ENCODE results near the gene MICALL1. TPM values are rescaled to one million over a fixed set of nuclear protein-coding genes. Genes with fewer than 3 reads are reported as not detected.

The MICALL1 gene
- total RNA-seq, 1 experiment from 2014 or later: 47.2 TPM

- ATAC-seq: no peak
- Mint-ChIP-seq H3K4me1 (peaks cover 3% of the 10 kb centered on the region), H3K27me3 (ENCODE audit: low read depth) (no peaks in the 10 kb centered on the region; the same call in 1 of the 2 replicates), H3K36me3 (peaks cover 20% of the 10 kb centered on the region), H3K27ac (no peak overlapping the region), H3K4me3 (no peak overlapping the region), H3K9me3 (no peaks in the 10 kb centered on the region)
- ChIA-PET POLR2A (no interaction called here), CTCF (interaction anchor here (0.8 to 2.5 kb wide), 4 partner anchors 8 to 45 kb away, joined by 3 to 47 read pairs (median 11); partner anchors contain the start of gene MICALL1)
- no peak for DNase-seq (ENCODE audit: low spot score)
- TF ChIP-seq MXD4 (CRISPR knock-in tag; IDR thresholded peaks at IDR 0.05; ENCODE audit: borderline replicate concordance): no peak
These were observed 25.8 kb downstream of the MICALL1 start for GRCh38 chr22:37931893-37932389.

GRCh38 chr22:37932401-37932800, 26.3 kb downstream of the MICALL1 start:
- no peak for DNase-seq (ENCODE audit: low spot score)
- H3K4me3 Mint-ChIP-seq: no peak overlapping the region
- H3K36me3 Mint-ChIP-seq: peaks cover 21% of the 10 kb centered on the region
- ATAC-seq: no peak
- no peaks in the 10 kb centered on the region for H3K9me3 Mint-ChIP-seq
- POLR2A ChIA-PET: interaction anchor here (1.5 kb wide), 1 partner anchor 21 kb away, joined by 4 read pairs; the partner anchor contains the start of genes C22orf23 and POLR2F
- CTCF ChIA-PET: interaction anchor here (0.8 to 2.5 kb wide), 5 partner anchors 26 to 114 kb away, joined by 3 to 47 read pairs (median 17); partner anchors contain the start of gene MICALL1
- H3K4me1 Mint-ChIP-seq: peaks cover 3% of the 10 kb centered on the region
- H3K27me3 Mint-ChIP-seq (ENCODE audit: low read depth): no peaks in the 10 kb centered on the region; the same call in 1 of the 2 replicates
- TF ChIP-seq E2F1 (CRISPR knock-in tag; IDR thresholded peaks at IDR 0.05) (no peak), E2F5 (CRISPR knock-in tag; IDR thresholded peaks at IDR 0.05) (no peak), NR2C2 (CRISPR knock-in tag; IDR thresholded peaks at IDR 0.05) (no peak), ZNF138 (CRISPR knock-in tag; conservative IDR thresholded peaks at IDR 0.05) (no peak), HMGA2 (CRISPR knock-in tag; IDR thresholded peaks at IDR 0.05) (no peak), CDX4 (CRISPR knock-in tag; IDR thresholded peaks at IDR 0.05; ENCODE audit: borderline replicate concordance) (no peak), E2F4 (CRISPR knock-in tag; IDR thresholded peaks at IDR 0.05; ENCODE audit: borderline replicate concordance, low read depth) (no peak)
- H3K27ac Mint-ChIP-seq: no peak overlapping the region

- no peaks in the 10 kb centered on the region; the same call in 1 of the 2 replicates for H3K27me3 Mint-ChIP-seq (ENCODE audit: low read depth)
- H3K9me3 Mint-ChIP-seq: no peaks in the 10 kb centered on the region
- ChIA-PET CTCF (interaction anchor here (0.8 to 2.5 kb wide), 5 partner anchors 27 to 115 kb away, joined by 3 to 47 read pairs (median 17); partner anchors contain the start of gene MICALL1), POLR2A (interaction anchor here (1.5 kb wide), 1 partner anchor 21 kb away, joined by 4 read pairs; the partner anchor contains the start of genes C22orf23 and POLR2F)
- no peak overlapping the region; the same call in 1 of the 2 replicates for H3K27ac Mint-ChIP-seq
- ATAC-seq: no peak
- peaks cover 25% of the 10 kb centered on the region for H3K36me3 Mint-ChIP-seq
- H3K4me1 Mint-ChIP-seq: peaks cover 3% of the 10 kb centered on the region
- no peak for DNase-seq (ENCODE audit: low spot score)
- H3K4me3 Mint-ChIP-seq: no peak overlapping the region
- no peak for TF ChIP-seq SP1 (CRISPR knock-in tag; conservative IDR thresholded peaks at IDR 0.05)
- TF ChIP-seq CTCF (IDR thresholded peaks at IDR 0.05): no peak
- TF ChIP-seq TP53 (CRISPR knock-in tag; IDR thresholded peaks at IDR 0.05): no peak
- no peak for TF ChIP-seq ETV6 (CRISPR knock-in tag; IDR thresholded peaks at IDR 0.05)
- no peak for TF ChIP-seq CDX4 (CRISPR knock-in tag; IDR thresholded peaks at IDR 0.05; ENCODE audit: borderline replicate concordance)
- TF ChIP-seq E2F4 (CRISPR knock-in tag; IDR thresholded peaks at IDR 0.05; ENCODE audit: borderline replicate concordance, low read depth): no peak
- no peak for TF ChIP-seq NR2C2 (CRISPR knock-in tag; IDR thresholded peaks at IDR 0.05)
- no peak for TF ChIP-seq OVOL2 (CRISPR knock-in tag; IDR thresholded peaks at IDR 0.05; ENCODE audit: borderline replicate concordance)
- no peak for TF ChIP-seq USF1 (CRISPR knock-in tag; IDR thresholded peaks at IDR 0.05)
- no peak for TF ChIP-seq ZNF532 (CRISPR knock-in tag; IDR thresholded peaks at IDR 0.05; ENCODE audit: borderline replicate concordance)
These were observed 26.9 kb downstream of the MICALL1 start for GRCh38 chr22:37932821-37933578.

Data from WTC11 (cell line).